NT2/D1 (cell line): ENCODE data around the gene TSSK2.

Experiments used
- SUZ12 ChIP-seq: IDR thresholded peaks from 2 replicates; pipeline ENCODE4 v1.6.1; 2011; ENCODE audit not compliant: insufficient read length, insufficient read depth; ENCODE audit errors: extremely low read depth
- YY1 ChIP-seq: IDR thresholded peaks from 2 replicates; pipeline ENCODE4 v1.6.1; 2011; ENCODE audit not compliant: insufficient read length, insufficient read depth

DNA sequence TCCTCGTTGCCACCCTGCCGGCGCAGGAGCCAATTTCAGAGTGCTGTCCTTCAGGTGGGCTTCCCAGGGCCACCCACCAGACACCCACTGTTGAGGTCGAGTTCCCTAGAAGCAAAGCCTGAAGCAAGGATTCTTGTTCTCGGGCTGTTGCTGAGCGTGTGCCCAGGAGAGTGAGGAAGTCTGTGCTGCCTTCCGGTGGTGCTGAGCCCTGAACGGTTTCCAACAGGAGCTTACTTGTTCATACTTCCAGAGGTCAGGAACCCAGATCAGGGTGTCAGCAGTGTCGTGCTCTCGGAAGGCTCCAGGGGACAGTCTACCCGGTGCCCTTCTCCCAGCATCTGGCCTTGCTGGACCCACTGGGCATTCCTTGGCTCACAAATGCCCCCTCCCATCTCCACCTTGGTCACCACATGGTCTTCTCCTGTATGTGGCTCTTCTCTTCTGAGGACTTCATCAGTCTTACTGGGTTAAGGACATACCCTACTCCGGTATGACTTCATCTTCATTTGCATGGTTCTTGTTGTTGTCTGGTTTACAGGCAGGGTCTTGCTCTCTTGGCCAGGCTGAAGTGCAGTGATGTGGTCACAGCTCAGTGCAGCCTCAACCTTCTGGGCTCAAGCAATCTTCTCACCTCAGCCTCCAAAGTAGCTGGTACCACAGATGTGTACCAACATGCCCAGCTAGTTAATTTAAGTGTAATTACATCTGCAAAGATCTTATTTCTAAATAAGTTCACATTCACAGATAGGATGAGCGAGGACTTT is 36.2 kb downstream of the TSSK2 start:
- TF ChIP-seq YY1 (no peak), SUZ12 (no peak)
